ENCODE results near the gene SIRT1. TPM values are rescaled to one million over a fixed set of nuclear protein-coding genes. Genes with fewer than 3 reads are reported as not detected.
"Not testable (repeated sequence)": the region's sequence is repeated elsewhere in the genome, so short reads cannot be mapped to it uniquely, and the experiment has no call there.

The SIRT1 gene
- total and polyA plus RNA-seq, 2 of the 8 experiments (the other 6 are each of a cell fraction or from before 2014, with no cell fraction given) = 22.6 to 70.9 TPM

DNA sequence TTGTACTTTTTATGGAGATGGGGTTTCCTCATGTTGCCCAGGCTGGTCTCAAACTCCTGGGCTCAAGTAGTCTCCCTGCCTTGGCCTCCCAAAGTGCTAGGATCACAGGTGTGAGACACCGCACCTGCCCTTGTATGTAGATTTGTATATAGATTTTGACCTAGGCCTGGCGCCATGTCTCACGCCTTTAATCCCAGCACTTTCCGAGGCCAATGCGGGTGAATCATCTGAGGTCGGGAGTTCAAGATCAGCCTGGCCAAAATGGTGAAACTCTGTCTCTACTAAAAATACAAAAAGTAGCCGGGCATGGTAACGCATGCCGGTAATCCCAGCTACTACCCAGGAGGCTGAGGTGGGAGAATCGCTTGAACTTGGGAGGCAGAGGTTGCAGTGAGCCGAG lies 7.0 kb upstream of the SIRT1 start:
- not testable (repeated sequence) for H2BK12ac ChIP-seq (ENCODE audit: low read depth, low read length); H3K4me3 ChIP-seq (ENCODE audit: extremely low read depth in 1 of 4, insufficient read depth in 2 of 4, low read depth in 3 of 4, low read length in 4 of 4); H4K5ac ChIP-seq (ENCODE audit: insufficient read length, low read depth, low read length); H3K27me3 ChIP-seq (replicated peaks in 1 of 4; ENCODE audit: control insufficient read depth in 3 of 4, extremely low read depth in 1 of 4, insufficient read depth in 3 of 4, low read length in 3 of 4); H3K9me3 ChIP-seq (ENCODE audit: insufficient read depth in 2 of 2, low read depth in 1 of 2, low read length in 1 of 2); H2AK5ac ChIP-seq (ENCODE audit: low read depth, low read length); H2BK20ac ChIP-seq (ENCODE audit: low read length); H3K23me2 ChIP-seq (ENCODE audit: low read depth, low read length); H2BK5ac ChIP-seq (ENCODE audit: low read depth, low read length); H3K4me1 ChIP-seq (replicated peaks in 1 of 4; ENCODE audit: control insufficient read depth in 3 of 4, insufficient read depth in 4 of 4, low read length in 3 of 4); H4K91ac ChIP-seq (replicated peaks; ENCODE audit: insufficient read length, low read length); H3K4ac ChIP-seq (replicated peaks; ENCODE audit: insufficient read length, low read depth, low read length); H3K9ac ChIP-seq (replicated peaks in 1 of 4; ENCODE audit: extremely low read depth in 1 of 4, low read depth in 3 of 4, low read length in 3 of 4); H2AFZ ChIP-seq (ENCODE audit: low read length); H3K27ac ChIP-seq (ENCODE audit: low read depth, low read length); H3K79me1 ChIP-seq (ENCODE audit: low read depth, low read length); H2BK120ac ChIP-seq (replicated peaks; ENCODE audit: low read depth, low read length); H3K23ac ChIP-seq (ENCODE audit: insufficient read length); H3K14ac ChIP-seq (ENCODE audit: insufficient read length); DNase-seq (ENCODE audit: low read depth in 1 of 2, low spot score in 2 of 2); H3K4me2 ChIP-seq (ENCODE audit: insufficient read depth in 1 of 2, low read depth in 2 of 2, low read length in 2 of 2); H3K79me2 ChIP-seq (ENCODE audit: control insufficient read depth in 1 of 2, insufficient read depth in 2 of 2, low read length in 2 of 2); H3K36me3 ChIP-seq (ENCODE audit: control insufficient read depth in 2 of 4, insufficient read depth in 4 of 4, low read length in 3 of 4); H4K8ac ChIP-seq (ENCODE audit: extremely low read depth, insufficient read depth, low read length); H2BK15ac ChIP-seq (ENCODE audit: low read length); FAIRE-seq; H3K56ac ChIP-seq (replicated peaks; ENCODE audit: insufficient read length, low read depth, low read length); H3K18ac ChIP-seq (ENCODE audit: extremely low read depth, low read length); H4K20me1 ChIP-seq (replicated peaks in 1 of 2; ENCODE audit: control insufficient read depth in 1 of 2, insufficient read depth in 2 of 2, low read length in 2 of 2)
- POLR2A ChIA-PET (ENCODE audit: partially characterized antibody) = interaction anchor here (0.8 to 1.6 kb wide), 7 partner anchors 9 to 42 kb away, joined by 3 to 6 read pairs (median 4); no protein-coding TSS in a partner anchor
- CTCF ChIA-PET (ENCODE audit: partially characterized antibody) = interaction anchor here (1.8 to 2.7 kb wide), 2 partner anchors 22 to 89 kb away, joined by 4 to 14 read pairs; no protein-coding TSS in a partner anchor
- WGBS, 2 experiments (ENCODE audit: extremely low coverage in 1 of 2, insufficient coverage in 1 of 2, insufficient read length in 1 of 2, insufficient replicate concordance in 2 of 2, low coverage in 1 of 2, low lambda C conversion rate in 2 of 2, missing lambda C conversion rate in 1 of 2) = 95% methylated on average over 11 of the region's 11 CpGs; no CpG with 5 or more reads in 1 of the 2 experiments

Data from H1 (cell line).